Ovary (tissue), 9 donors: Measurements from ENCODE around the gene TNNT3. TPM values are rescaled to one million over a fixed set of nuclear protein-coding genes. Genes with fewer than 3 reads are reported as not detected.

ENCODE experiments used
- DNase-seq, 5 donors: peaks; one replicate each; pipeline ENCODE4 v3.0.0-alpha.2; 2019 to 2020
- H3K27ac ChIP-seq, 2 donors: fragments of 200-600 bp; one replicate each; pipeline versions ENCODE4 v1.5.1 to v1.8.0; 2019 to 2022
- H3K27me3 ChIP-seq: fragments of 200-600 bp; one replicate; pipeline ENCODE4 v1.8.0; 2022
- H3K36me3 ChIP-seq: fragments of 200-600 bp; sonication (generic); one replicate; pipeline ENCODE4 v1.5.1; 2019
- H3K4me1 ChIP-seq: one replicate; pipeline ENCODE4 v1.8.1; 2013; ENCODE audit warnings: mild to moderate bottlenecking, moderate library complexity; ENCODE audit not compliant: insufficient read depth
- H3K4me3 ChIP-seq: fragments of 200-600 bp; sonication (generic); one replicate; pipeline ENCODE4 v1.5.1; 2017
- H3K9me3 ChIP-seq, 2 donors: fragments of 200-600 bp in 1 of 2; sonication (generic) in 1 of 2; one replicate each; pipeline versions ENCODE4 v1.5.1 to v1.8.1; 2013 to 2019; ENCODE audit warnings: mild to moderate bottlenecking in 1 of 2, moderate library complexity in 1 of 2
- EP300 ChIP-seq: sonication (generic); formaldehyde crosslinking; IDR thresholded peaks from one replicate; pipeline ENCODE4 v1.6.1; 2017; ENCODE audit warnings: antibody characterized with exemption
- POLR2A ChIP-seq: fragments of 450-650 bp; IDR thresholded peaks from one replicate; pipeline ENCODE4 v1.6.1; 2017; ENCODE audit warnings: antibody characterized with exemption, mild to moderate bottlenecking, moderate library complexity
- WGBS, 3 donors: extraction: QIAGEN DNeasy Blood & Tissue Kit in 1 of 3; methylation state at CpG; one replicate each; pipeline versions ENCODE4 v1.1.5 to v1.1.7; 2013 to 2017; 5-methylcytosine and 5-hydroxymethylcytosine counted together
- intact Hi-C, 4 donors: fragments of 100-400 bp; cut with DNase I; formaldehyde crosslinking; loops; one replicate each; pipeline versions ENCODE4 v1.11.0 to v1.15.1; 2022 to 2023
- polyA plus RNA-seq, 2 donors: library from polyadenylated mRNA; stranded (reverse); fragments of 200-250 nt in 1 of 2; fragments of 350-450 nt in 1 of 2; fragmentation: Illumina TruSeq in 1 of 2; extraction: RNeasy Lipid Tissue Mini Kit (QIAGEN cat#74804) in 1 of 2; gene quantifications; one replicate each; pipeline ENCODE4 v1.2.3, GENCODE V29; 2013 to 2014
- total RNA-seq, 7 donors: library from RNA; depleted of rRNA in 2 of 7; stranded (reverse); fragments of >200 nt in 2 of 7; fragmentation: NEBNext Ultra II Directional in 3 of 7; extraction: Animal tissue kit (Norgen Biotek cat#: 25700) in 3 of 7; gene quantifications; one replicate each; pipeline versions ENCODE4 v1.1.0 to v1.2.4, GENCODE V29; 2016 to 2023
- TF ChIP-seq, protein P1 (sequence below), 3 donors: fragments of 450-650 bp in 2 of 3; fragments of 200-600 bp in 1 of 3; IDR thresholded peaks; one replicate each; pipeline versions ENCODE4 v1.5.1 to v1.8.0; 2016 to 2022; ENCODE audit warnings: antibody characterized with exemption in 3 of 3, mild to moderate bottlenecking in 1 of 3
- donor health status: DM: no; HTN: no; CAD: no; lungs with moderate emphysema.
- donor health status: DM: no; HTN: no; CAD: no.
- donor health status: Bipolar disorder and iron deficiency.
- donor health status: DM: yes; HTN: yes; CAD: no.
- donor health status: DM: no; HTN: no; CAD: no.
- donor health status: DM: yes; HTN: yes; CAD: no.

The TNNT3 gene
- total and polyA plus RNA-seq, 9 donors, result 0.22 to 9.0 (median 2.0) TPM; not detected in 3

DNA sequence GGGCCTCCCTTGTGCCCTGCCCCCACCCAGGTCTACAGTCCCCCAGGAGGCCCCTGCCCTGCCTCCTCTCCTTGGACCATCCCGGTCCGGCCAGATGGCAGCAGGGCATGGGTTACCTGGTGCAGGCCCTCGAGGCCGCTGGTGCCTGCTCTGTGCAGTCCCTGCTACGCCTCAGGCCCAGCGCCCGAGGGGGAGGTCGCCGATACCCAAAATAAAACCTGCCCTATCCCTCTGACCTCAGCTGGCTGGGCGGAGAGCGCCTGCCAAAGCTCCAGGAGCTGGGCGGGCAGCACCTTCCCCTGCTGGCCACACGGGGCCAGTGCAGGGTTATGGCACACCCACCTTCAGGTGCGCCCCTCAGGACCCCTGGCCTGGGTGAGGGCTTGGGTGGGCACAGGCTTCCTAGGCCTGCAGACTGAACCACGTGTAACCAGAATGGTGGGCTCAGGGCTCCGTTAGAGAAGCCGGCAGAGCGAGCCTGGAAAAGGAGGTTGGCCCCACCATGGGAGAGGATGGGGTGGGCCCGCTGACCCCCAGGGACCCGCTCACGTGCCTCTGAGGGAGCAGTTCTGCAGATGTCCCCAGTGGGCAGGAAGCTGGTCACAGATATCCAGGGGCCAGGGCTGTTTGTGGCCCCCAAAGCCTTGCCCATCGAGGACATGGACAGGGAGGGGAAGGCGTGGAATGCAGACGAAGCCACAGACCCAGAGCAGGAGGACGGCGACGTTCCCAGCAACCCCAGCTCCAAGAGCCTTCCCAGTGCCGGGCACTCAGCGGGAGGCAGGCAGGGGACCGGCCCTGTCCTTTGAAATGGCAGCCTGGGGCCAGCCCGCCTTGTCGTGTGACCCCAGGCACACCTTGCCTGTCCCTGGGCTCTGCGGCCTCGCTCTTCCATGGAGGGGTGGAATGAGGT lies 1.7 kb upstream of the TNNT3 start:
- intact Hi-C loops, result loop anchor here in 1 of 4 donors (5.0 to 10.0 kb wide), 2 partner anchors 35 to 223 kb away; partner anchors contain the start of gene KRTAP5-6
- 77 to 85% (median 81%) methylated on average over 32 to 34 of the region's 34 CpGs for WGBS, 3 donors
- DNase-seq, result peak in 1 of 5 donors; percentile 34
- no peaks in the 10 kb centered on the region for H3K9me3 ChIP-seq
- no peaks in the 10 kb centered on the region for H3K27me3 ChIP-seq
- TF ChIP-seq EP300 (no peak), POLR2A (no peak)
- TF ChIP-seq, protein P1, sequence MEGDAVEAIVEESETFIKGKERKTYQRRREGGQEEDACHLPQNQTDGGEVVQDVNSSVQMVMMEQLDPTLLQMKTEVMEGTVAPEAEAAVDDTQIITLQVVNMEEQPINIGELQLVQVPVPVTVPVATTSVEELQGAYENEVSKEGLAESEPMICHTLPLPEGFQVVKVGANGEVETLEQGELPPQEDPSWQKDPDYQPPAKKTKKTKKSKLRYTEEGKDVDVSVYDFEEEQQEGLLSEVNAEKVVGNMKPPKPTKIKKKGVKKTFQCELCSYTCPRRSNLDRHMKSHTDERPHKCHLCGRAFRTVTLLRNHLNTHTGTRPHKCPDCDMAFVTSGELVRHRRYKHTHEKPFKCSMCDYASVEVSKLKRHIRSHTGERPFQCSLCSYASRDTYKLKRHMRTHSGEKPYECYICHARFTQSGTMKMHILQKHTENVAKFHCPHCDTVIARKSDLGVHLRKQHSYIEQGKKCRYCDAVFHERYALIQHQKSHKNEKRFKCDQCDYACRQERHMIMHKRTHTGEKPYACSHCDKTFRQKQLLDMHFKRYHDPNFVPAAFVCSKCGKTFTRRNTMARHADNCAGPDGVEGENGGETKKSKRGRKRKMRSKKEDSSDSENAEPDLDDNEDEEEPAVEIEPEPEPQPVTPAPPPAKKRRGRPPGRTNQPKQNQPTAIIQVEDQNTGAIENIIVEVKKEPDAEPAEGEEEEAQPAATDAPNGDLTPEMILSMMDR (IDR thresholded peaks at IDR 0.05), result no peak
- peaks cover 4% of the 10 kb centered on the region for H3K4me1 ChIP-seq
- no peaks in the 10 kb centered on the region for H3K36me3 ChIP-seq
- H3K4me3 ChIP-seq, result no peak overlapping the region
- no peak overlapping the region for H3K27ac ChIP-seq

DNA sequence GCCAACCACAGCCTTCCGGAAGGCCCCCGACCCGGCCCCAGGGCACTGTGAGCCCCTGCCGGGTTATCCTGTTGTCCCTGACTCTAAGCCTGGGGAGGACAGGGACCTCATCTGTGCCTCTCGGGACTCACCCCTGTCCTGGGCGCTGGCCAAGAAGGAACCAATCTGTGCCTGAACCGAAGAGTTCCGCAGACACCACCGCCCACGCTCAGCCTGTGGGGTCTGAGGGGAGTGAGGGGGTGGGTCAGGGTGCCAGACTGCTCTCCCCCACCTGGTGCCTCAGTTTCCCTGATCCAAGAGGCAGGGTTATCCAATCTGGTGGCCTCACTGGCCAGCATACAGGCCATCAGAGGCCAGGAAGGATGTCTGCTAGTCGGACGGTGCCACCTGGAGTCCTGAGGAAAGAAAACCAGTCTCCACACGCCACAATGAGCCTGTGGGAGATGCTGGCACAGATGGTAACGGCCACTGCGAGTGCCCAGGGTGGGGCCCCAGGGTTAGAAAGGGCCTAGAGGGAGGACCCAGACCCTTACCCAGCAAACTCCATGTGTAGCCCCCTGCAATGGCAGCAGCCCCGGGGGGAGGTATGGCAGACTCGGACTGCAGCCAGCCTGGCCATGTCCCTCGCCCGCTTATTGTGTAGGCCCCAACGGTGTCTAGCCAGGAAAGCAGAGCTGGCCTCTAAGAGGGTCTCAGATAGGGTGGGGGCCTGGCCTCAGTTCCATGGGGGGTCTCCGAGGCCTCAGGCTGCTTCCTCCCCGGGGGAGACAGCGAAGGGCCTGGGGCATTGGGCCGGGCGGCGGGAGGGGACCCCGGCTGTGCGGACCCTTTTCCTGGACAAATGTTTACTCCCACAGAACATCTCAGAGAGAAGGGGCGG lies 827 bp upstream of the TNNT3 start:
- no peaks in the 10 kb centered on the region for H3K27me3 ChIP-seq
- WGBS, 3 donors, result 86 to 91% (median 90%) methylated on average over 25 to 29 of the region's 29 CpGs
- H3K9me3 ChIP-seq, result no peaks in the 10 kb centered on the region
- H3K27ac ChIP-seq, result no peak overlapping the region
- H3K4me1 ChIP-seq, result peaks cover 4% of the 10 kb centered on the region
- H3K36me3 ChIP-seq, result no peaks in the 10 kb centered on the region
- peak in 1 of 5 donors; percentile 29 for DNase-seq
- no peak overlapping the region for H3K4me3 ChIP-seq
- intact Hi-C loops, result loop anchor here in 1 of 4 donors (5.0 to 10.0 kb wide), 2 partner anchors 36 to 224 kb away; partner anchors contain the start of gene KRTAP5-6
- no peak for TF ChIP-seq EP300
- TF ChIP-seq POLR2A, result no peak
- TF ChIP-seq, protein P1 (IDR thresholded peaks at IDR 0.05), result no peak

DNA sequence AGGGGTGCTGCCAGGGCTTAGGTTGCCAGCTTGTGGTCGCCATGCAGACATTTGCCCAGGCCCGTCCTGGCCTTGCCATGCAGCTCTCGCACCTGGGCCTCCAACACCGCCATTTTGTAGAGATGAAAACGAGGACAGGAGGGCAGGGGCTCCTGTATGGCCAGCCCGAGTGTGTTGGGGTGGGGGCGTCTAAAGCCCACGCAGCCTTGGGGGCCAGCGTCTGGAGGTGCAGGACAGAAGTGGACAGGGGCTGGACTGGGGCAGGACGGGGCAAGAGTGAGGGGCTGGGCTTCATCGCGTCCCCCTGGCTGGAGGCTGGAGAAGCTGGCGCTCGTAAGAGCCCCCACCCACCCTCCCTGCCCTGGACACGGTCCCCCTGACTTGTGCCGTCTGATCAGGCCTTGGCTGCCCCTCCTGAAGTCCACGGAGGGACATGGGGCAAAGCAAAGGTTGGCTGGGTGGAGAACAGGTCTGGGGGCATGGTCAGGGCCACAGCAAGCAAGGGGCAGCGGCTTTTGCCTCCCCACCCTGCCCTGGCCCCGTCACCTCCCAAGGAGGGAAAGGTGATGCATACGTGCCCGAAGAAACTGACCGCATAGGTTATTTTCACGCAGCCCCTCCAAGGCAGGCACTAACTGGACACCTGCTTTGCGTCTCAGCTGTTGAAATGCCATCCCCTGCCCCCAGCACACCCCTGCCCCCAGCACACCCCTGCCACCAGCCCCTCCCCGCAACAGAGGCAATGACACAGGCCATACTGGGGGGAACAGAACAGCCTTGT lies 815 bp downstream of the TNNT3 start:
- no peak overlapping the region for H3K27ac ChIP-seq
- intact Hi-C loops, result loop anchor here in 3 of 4 donors (5.0 to 10.0 kb wide), 4 partner anchors 38 to 234 kb away; partner anchors contain the start of gene KRTAP5-6 (in 1 of the 3)
- H3K36me3 ChIP-seq, result no peaks in the 10 kb centered on the region
- no peak overlapping the region for H3K4me3 ChIP-seq
- TF ChIP-seq, protein P1 (IDR thresholded peaks at IDR 0.05), result no peak
- no peak for TF ChIP-seq POLR2A
- no peak for TF ChIP-seq EP300
- H3K4me1 ChIP-seq, result peaks cover 4% of the 10 kb centered on the region
- WGBS, 3 donors, result 94 to 95% (median 95%) methylated on average over 24 to 25 of the region's 25 CpGs
- DNase-seq, result no peak
- no peaks in the 10 kb centered on the region for H3K27me3 ChIP-seq
- no peaks in the 10 kb centered on the region for H3K9me3 ChIP-seq
